ENCODE measurements around the gene ZMYND8.

- no peak for TF ChIP-seq POLR2A (IDR thresholded peaks at IDR 0.05)
- TF ChIP-seq CTCF (IDR thresholded peaks at IDR 0.05), result no peak
These were observed 2.1 kb downstream of the ZMYND8 start for GRCh38 chr20:47354464-47354713.
